K562 (cell line): ENCODE results near the gene GFI1B. TPM values are rescaled to one million over a fixed set of nuclear protein-coding genes. Genes with fewer than 3 reads are reported as not detected.

Source experiments
- ATAC-seq: fragments of 200-7000 bp; cut with Tn5 transposase; 3 replicates; pipeline ENCODE4 v1.9.1; 2020; ENCODE audit warnings: moderate library complexity
- BruUV-seq: library from RNA; stranded (reverse); fragments of 400-500 nt; replicated peaks from 2 replicates; lab custom pipeline; 2021; lab: Mats Ljungman, UMichigan
- CTCF ChIA-PET: fragments of 300-600 bp; formaldehyde crosslinking; extraction: SDS; loops from one replicate; lab custom pipeline; 2021; ENCODE audit warnings: low intra/inter-chr PET ratio; lab: Yijun Ruan, JAX
- POLR2A ChIA-PET: fragments of 300-600, 350-650 bp; sonication (Branson Sonifier 250); formaldehyde crosslinking; extraction: SDS; loops from one replicate; lab custom pipeline; 2021; ENCODE audit warnings: antibody characterized with exemption, inconsistent platforms; lab: Yijun Ruan, JAX
- DNase-seq, 4 experiments: peaks; one replicate each; pipeline versions ENCODE4 v3.0.0 to v3.0.0-alpha.2; 2011 to 2018; ENCODE audit warnings: low spot score in 3 of 4, mixed read lengths in 3 of 4; ENCODE audit errors: extremely low read depth in 1 of 4
- FAIRE-seq: peaks from 2 replicates; lab custom pipeline; 2011; peaks lifted over from hg19 to GRCh38; lab: Jason Lieb, UNC
- H2AFZ ChIP-seq: 2 replicates; pipeline ENCODE4 v1.6.0; 2011; ENCODE audit warnings: low read depth, low read length, control low read depth, inconsistent platforms
- H3K27ac ChIP-seq: fragments of 200-600 bp; 3 replicates; pipeline ENCODE4 v1.8.0; 2011; ENCODE audit warnings: low read depth, mild to moderate bottlenecking, control low read depth, inconsistent platforms, low read length, moderate library complexity, mixed read lengths; ENCODE audit errors: extremely low read depth
- H3K27me3 ChIP-seq, 2 experiments: fragments of 300-600 bp in 1 of 2; 2 replicates in 1 of 2; 3 replicates in 1 of 2; pipeline versions ENCODE4 v1.6.0 to v1.8.0; 2011; ENCODE audit warnings: inconsistent platforms in 2 of 2, low read length in 2 of 2, mild to moderate bottlenecking in 1 of 2, mixed read lengths in 1 of 2, moderate library complexity in 1 of 2; ENCODE audit not compliant: control insufficient read depth in 2 of 2, insufficient read depth in 2 of 2
- H3K36me3 ChIP-seq: fragments of 300-600 bp; 3 replicates; pipeline ENCODE4 v1.8.0; 2011; ENCODE audit warnings: mild to moderate bottlenecking, low read length, inconsistent platforms; ENCODE audit not compliant: control insufficient read depth, insufficient read depth
- H3K4me1 ChIP-seq, 2 experiments: fragments of 200-600 bp in 1 of 2; replicated peaks in 1 of 2; 2 replicates in 1 of 2; 3 replicates in 1 of 2; pipeline versions ENCODE4 v1.5.1 to v1.8.0; 2011; ENCODE audit warnings: inconsistent platforms in 2 of 2, low read length in 2 of 2, mild to moderate bottlenecking in 1 of 2, mixed read lengths in 1 of 2, moderate library complexity in 1 of 2; ENCODE audit not compliant: control insufficient read depth in 2 of 2, insufficient read depth in 2 of 2
- H3K4me2 ChIP-seq: 2 replicates; pipeline ENCODE4 v1.6.1; 2011; ENCODE audit warnings: low read length, control low read depth, inconsistent platforms, mixed read lengths; ENCODE audit not compliant: insufficient read depth
- H3K4me3 ChIP-seq: fragments of 200-600 bp; sonication (generic), shearing (Covaris generic); 2 replicates; pipeline ENCODE4 v1.5.1; 2016; ENCODE audit warnings: control low read depth, inconsistent platforms
- H3K79me2 ChIP-seq: fragments of 200-600 bp; 3 replicates; pipeline ENCODE4 v1.8.0; 2011; ENCODE audit warnings: low read length, inconsistent platforms; ENCODE audit not compliant: control insufficient read depth, insufficient read depth
- H3K9ac ChIP-seq, 2 experiments: 2 replicates each; pipeline versions ENCODE4 v1.6.0 to v1.6.1; 2011; ENCODE audit warnings: low read depth in 2 of 2, low read length in 2 of 2, control low read depth in 1 of 2, inconsistent platforms in 1 of 2, mild to moderate bottlenecking in 1 of 2, mixed read lengths in 1 of 2; ENCODE audit not compliant: insufficient read depth in 1 of 2
- H3K9me1 ChIP-seq: one replicate; pipeline ENCODE4 v1.6.0; 2011; ENCODE audit warnings: inconsistent platforms, mild to moderate bottlenecking, low read length, moderate library complexity; ENCODE audit not compliant: control insufficient read depth, insufficient read depth
- H3K9me3 ChIP-seq: replicated peaks from 2 replicates; pipeline ENCODE4 v1.5.1; 2011; ENCODE audit warnings: low read depth, low read length, inconsistent platforms; ENCODE audit not compliant: control insufficient read depth, insufficient read depth
- H4K20me1 ChIP-seq: replicated peaks from 2 replicates; pipeline ENCODE4 v1.6.1; 2011; ENCODE audit warnings: low read length, inconsistent platforms, mixed read lengths; ENCODE audit not compliant: control insufficient read depth, insufficient read depth
- ESRRB ChIP-seq: fragments of 250-450 bp; sonication (Bioruptor Pico); IDR thresholded peaks from 2 replicates; pipeline ENCODE4 v1.5.0; 2020; ENCODE audit warnings: mild to moderate bottlenecking, moderate library complexity, borderline replicate concordance
- HMGXB4 ChIP-seq: sonication (generic); formaldehyde crosslinking; IDR thresholded peaks from 2 replicates; pipeline ENCODE4 v1.8.1; 2023; ENCODE audit warnings: mild to moderate bottlenecking, missing genetic modification reagents
- PHTF2 ChIP-seq: fragments of 250-450 bp; sonication (Bioruptor Pico); IDR thresholded peaks from 2 replicates; pipeline ENCODE4 v1.5.0; 2021; ENCODE audit warnings: mild to moderate bottlenecking
- ZNF175 ChIP-seq: fragments of 200-800 bp; sonication (Bioruptor generic); IDR thresholded peaks from 2 replicates; pipeline ENCODE4 v1.6.1; 2016; ENCODE audit warnings: low read depth, mild to moderate bottlenecking, missing genetic modification characterization, missing compliant biosample characterization
- whole genome bisulfite sequencing: fragments of 100-300 bp; shearing (Covaris generic); methylation state at CpG from one replicate; pipeline ENCODE4 v1.1.6; 2016; ENCODE audit warnings: low coverage, mixed read lengths; ENCODE audit not compliant: insufficient coverage; ENCODE audit errors: missing lambda C conversion rate; 5-methylcytosine and 5-hydroxymethylcytosine counted together
- in situ Hi-C: fragments of 300-500 bp; cut with MboI; formaldehyde crosslinking; loops from 4 replicates; pipeline ENCODE4 v1.15.0; 2018; ENCODE audit warnings: inconsistent platforms, mixed read lengths
- intact Hi-C: fragments of 100-400 bp; cut with micrococcal nuclease; formaldehyde crosslinking; loops from 2 replicates; pipeline ENCODE4 v1.14.2; 2022
- polyA plus RNA-seq, 8 experiments: library from polyadenylated mRNA; depleted of rRNA in 4 of 8; stranded (reverse) in 5 of 8; unstranded in 3 of 8; fragments of >200 nt; fragmentation: Nextera tagmentation in 2 of 8; fragmentation: Illumina TruSeq in 1 of 8; extraction: Ambion mirVana in 2 of 8; extraction: Trizol in 1 of 8; gene quantifications; 2 replicates each; pipeline versions ENCODE4 v1.2.1 to v1.2.3, GENCODE V29; 2011 to 2014; ENCODE audit warnings: inconsistent platforms in 1 of 8, missing spikeins in 1 of 8
- total RNA-seq, 7 experiments: library from RNA; depleted of rRNA in 6 of 7; stranded (reverse); fragments of >200 nt in 6 of 7; fragmentation: Illumina TruSeq in 2 of 7; extraction: Trizol in 2 of 7; gene quantifications; 2 replicates each; pipeline versions ENCODE4 v1.2.1 to v1.2.3, GENCODE V29; 2011 to 2021; ENCODE audit warnings: low replicate concordance in 1 of 7

GFI1B gene
- total and polyA plus RNA-seq, 9 of the 15 experiments (the other 6 are each of a cell fraction or from before 2014, with no cell fraction given): 8.0 to 75.7 (median 34.5) TPM

- no peaks in the 10 kb centered on the region for H3K9me1 ChIP-seq
- H3K4me3 ChIP-seq: no peak overlapping the region
- no peak overlapping the region for H3K9ac ChIP-seq
- no peak overlapping the region for H3K4me2 ChIP-seq
- WGBS: 31% methylated on average over 7 of the region's 7 CpGs
- H3K79me2 ChIP-seq: no peaks in the 10 kb centered on the region
- ChIA-PET POLR2A (no interaction called here), CTCF (no interaction called here)
- TF ChIP-seq HMGXB4 (CRISPR knock-in tag) (no peak), ESRRB (CRISPR knock-in tag) (no peak), PHTF2 (CRISPR knock-in tag) (no peak), ZNF175 (CRISPR knock-in tag) (no peak)
- DNase-seq (no peak), ATAC-seq (no peak), FAIRE-seq (no peak)
- intact Hi-C loops: loop anchor here (10.0 kb wide), 3 partner anchors 65 to 555 kb away; partner anchors contain the start of gene CFAP77
- in situ Hi-C loops: loop anchor here (5.0 to 10.0 kb wide), 3 partner anchors 157 to 555 kb away; partner anchors contain the start of gene CFAP77
- no TSS peak for BruUV-seq
- H2AFZ ChIP-seq: 0 out of 2 replicates have a peak overlapping the region, but pooled peaks have one; percentile 5
- no peak overlapping the region for H3K27ac ChIP-seq
- no peaks in the 10 kb centered on the region for H3K9me3 ChIP-seq
- H3K4me1 ChIP-seq: peaks cover 0 to 12% of the 10 kb centered on the region in 2 experiments; a peak in 2 of 5 replicates
- H4K20me1 ChIP-seq: no peaks in the 10 kb centered on the region
- H3K36me3 ChIP-seq: no peaks in the 10 kb centered on the region
- no peaks in the 10 kb centered on the region for H3K27me3 ChIP-seq
Observed at GRCh38 chr9:132969783-132970182, 8.7 kb upstream of the GFI1B start.
